Fibroblast of upper back skin (primary cell): Measurements from ENCODE around the gene CEACAM16.

ENCODE experiments used
- DNase-seq: peaks from one replicate; pipeline ENCODE4 v3.0.0-alpha.2; 2013

The CEACAM16 gene

DNA sequence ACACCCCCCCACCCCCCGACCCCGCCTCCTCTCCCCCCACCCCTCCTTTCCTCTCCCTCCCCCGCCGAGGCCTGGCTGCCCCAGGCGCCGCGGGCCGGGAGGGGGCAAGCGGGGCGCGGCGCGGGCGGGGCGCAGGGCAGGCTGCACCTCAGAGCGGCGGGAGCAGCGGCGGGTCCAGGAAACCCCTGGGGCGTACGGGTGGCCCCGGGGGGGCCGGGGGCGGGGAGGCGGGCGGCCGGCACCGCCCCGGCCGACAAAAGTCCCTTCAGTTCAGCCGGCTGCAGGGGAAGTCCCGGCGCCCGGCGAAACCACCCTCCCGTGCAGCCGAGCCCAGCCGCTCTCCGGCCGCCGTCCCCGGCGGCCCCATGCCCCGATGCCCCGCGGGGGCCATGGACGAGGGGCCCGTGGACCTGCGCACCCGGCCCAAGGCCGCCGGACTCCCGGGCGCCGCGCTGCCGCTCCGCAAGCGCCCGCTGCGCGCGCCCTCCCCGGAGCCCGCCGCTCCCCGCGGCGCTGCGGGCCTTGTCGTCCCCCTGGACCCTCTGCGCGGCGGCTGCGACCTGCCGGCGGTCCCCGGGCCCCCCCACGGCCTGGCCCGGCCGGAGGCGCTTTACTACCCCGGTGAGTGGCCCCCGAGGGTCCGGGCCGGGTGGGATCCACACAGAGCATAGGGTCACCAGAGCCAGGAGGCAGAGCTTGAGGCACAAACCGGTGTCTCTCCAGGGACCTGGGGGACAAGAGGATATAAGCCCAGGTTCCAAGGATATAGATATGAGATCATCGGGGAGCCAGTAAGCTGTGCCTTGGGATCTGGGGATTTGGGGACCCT is 49.7 kb downstream of the CEACAM16 start, which contains the start of gene BCL3:
TSS of gene BCL3 (plus strand) at position 283 of the 829 bp plus-strand sequence. CDS start at position 366, 83 bp downstream.
- peak; percentile 66 for DNase-seq

DNA sequence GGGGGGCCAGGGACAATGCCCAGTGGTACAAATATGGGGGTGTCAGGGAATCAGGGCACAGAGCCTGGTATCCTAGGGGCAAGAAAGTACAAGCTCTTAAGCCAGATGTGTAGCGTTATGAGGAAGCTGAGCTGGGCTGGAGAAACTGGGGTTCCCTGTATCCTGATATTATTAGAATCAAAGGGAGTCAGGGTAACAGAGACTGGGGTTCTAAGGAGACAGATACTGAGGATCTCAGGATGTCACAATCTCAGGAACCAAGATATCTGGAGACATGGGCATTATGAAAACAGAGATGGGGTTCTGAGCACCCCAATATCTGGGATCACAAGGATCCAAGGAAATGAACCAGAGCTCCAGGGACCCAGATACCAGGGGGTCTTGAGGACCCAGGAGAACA is 50.3 kb downstream of the CEACAM16 start:
- DNase-seq = no peak

DNA sequence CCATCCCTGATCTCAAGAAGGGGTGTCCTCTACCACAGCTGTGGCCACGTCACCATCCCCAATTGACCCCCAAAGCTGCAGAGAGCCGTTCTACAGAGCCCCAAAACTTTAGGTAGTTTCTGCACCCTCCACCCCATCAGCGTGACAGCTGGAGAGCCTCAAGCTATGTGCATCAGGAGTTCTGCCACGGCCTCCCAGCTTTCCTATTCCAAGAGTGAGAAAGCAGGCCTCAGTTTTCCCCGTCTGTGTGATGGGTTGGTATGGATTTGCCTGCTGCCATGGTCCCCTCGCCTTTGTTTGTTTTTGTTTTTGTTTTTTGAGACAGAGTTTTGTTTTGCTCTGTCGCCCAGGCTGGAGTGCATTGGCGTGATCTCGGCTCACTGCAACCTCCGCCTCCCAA is 51.0 kb downstream of the CEACAM16 start:
- no peak for DNase-seq

DNA sequence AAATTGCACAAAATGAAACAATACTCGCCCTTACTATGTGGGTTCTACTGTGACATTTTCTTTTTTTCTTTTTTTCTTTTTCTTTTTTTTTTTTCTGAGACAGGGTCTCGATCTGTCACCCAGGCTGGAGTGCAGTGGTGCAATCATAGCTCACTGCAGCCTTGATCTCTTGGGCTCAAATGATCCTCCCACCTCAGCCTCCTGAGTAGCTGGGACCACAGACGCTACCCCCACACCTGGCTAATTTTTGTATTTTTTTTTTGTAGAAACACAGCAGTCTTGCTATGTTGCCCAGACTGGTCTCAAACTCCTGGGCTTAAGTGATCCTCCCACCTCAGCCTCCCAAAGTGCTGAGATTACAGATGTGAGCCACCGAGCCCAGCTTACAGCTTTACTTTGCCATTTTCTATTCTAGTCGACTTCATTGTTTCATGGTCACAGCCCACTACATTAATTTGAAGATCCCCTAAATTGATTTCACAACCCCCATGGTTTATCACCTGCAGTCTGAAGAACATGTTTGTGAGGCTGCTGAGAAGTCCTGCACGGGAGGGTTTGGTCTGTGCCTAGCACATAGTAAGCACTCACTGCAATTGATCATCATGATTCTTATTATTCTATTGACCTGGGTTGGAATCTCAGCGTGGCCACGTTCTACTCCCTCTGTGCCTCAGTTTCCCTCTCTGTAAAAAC is 53.3 kb downstream of the CEACAM16 start:
- DNase-seq = no peak

DNA sequence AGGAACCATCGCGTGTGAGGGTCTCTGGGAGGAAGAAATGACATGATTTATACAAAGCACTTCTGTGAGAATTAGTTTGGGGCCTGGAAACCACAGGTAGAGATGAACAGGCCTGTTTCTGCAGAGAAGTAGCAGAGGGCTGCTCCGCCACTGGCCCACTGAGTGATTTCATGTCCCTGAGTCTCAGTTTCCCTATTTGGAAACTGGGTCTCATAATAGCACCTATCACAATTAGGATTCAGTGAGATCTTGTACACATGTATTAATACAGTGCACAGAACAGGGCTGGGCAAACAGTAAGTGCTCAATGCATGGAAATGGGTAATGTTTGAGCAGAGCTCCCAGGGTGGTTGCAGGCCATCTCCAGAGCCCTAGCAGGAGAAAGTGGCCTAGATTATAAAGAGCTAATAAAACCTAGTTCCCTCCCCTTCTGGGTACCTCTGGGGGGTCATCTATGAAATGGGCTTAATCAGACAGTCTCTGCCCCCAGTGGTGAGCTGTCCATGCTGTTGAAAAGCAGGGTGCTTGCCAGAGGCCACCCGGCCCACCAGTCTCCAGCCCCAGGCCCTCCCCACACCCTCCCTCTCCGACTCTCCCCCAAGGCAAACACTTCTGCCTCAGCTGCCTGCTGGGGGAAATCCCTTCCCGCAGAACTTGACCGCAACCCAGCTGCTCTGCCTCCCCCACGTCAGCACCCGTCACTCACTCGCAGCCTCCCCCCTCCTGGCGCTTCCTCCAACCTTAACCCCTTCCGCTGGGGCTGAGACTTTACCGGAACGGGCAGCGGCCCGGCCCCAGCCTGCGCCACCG is 54.1 kb downstream of the CEACAM16 start:
- DNase-seq = peak; percentile 98

DNA sequence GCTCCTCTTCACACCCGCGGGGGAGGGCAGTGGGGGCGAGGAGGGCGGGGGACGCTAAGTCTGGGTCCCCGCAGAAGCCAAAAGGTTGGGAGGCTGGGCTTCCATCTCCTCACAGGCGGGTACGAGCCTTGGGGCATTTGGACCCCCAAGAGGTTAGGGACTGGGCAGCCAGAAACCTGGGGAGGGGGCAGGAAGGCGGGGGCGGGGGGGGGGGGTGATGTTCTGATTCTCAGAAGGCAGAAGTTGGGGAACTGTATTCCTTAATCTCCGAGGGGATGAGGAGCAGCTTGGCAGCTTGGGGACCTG is 54.6 kb downstream of the CEACAM16 start:
- DNase-seq = no peak

DNA sequence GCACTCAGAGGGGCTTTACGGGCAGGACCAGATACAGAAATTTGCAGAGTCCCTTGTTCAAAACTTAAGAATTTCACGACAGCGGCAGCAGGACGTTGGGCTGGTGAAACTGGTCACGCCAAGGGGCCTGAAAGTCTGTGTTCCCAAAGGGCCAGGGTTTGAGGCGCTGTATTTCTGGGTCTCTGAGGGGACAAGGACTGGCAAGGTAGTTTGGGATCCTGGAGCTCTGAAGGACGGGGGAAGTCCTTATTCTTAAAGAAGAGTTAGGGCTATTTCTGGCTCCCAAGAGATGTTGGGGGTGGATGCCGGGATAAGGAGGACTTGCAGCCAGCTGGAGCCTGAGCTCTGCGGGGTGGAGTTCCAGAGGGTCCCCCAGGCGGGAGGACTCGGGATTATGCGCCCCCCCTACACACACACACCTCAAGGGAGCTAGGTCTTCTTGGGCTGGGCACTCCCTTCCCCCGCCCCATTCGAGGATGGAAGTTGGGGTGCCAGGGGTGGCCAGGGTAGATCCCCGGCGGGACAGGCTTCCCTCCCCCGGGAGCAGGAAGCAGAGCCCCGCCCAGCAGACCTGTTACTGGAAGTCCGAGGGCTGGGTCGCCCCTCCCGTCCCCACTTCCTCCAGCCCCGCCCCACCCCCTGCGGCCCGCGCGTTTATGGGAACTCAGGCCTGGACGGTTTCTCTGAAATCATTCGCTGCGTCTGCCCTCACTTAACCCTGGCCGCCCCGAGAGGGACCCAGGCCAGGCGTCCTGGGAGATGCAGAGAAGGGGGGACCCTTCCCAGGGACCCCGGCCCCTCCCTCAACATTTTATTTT is 55.2 kb downstream of the CEACAM16 start:
- DNase-seq = peak; percentile 83

DNA sequence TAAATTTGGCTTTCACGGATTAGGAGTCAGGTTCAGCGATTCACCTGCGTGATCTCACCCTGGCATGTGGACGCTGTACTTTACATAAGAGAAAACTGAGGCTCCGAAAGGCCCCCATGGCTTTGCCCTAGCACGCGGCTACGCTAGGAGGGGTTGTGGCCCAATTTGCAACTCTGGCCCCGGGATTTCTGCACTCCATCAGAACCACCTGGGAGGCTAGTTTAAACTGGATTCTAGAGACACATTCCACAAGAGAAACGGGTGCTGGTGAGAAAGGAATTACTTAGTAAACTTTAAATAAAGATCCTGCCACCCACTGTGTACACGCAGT is 55.8 kb downstream of the CEACAM16 start:
- DNase-seq = no peak

DNA sequence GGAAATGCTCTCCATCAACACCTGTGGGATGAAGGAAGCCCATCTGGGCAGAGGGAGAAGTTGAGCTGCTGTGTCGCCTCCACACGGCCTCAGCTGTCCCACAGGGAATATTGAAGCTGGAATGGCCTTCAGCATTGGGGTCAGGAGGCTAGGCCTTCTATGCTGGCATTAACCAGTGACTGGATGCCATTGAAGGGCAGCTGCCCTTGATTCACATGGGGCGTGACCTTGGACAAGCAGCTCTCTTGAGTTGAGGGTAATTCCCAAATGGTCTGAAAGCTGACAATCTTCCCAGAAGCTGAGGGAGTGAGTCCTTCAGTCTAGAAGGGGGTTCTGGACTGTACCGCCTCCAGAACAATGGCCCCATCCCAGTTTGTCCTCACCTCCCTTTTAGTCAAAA is 56.3 kb downstream of the CEACAM16 start:
- DNase-seq = no peak

DNA sequence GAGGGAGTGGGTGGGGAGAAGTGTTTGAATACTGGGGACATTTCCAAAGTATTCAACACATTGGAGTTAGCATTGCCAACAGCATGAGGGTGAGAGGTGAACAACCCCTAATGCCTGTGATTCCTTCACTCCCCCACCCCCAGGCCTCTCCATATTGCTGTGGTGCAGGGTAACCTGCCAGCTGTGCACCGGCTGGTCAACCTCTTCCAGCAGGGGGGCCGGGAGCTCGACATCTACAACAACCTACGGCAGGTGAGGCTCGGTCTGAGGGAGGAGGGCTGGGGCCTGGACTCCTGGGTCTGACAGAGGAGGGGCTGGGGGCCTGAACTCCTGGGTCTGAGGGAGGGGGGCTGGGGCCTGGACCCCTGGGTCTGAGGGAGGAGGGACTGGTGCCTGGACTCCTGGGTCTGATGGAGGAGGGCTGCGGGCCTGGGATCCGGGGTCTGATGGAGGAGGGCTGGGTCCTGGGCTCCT is 57.2 kb downstream of the CEACAM16 start:
- no peak for DNase-seq

DNA sequence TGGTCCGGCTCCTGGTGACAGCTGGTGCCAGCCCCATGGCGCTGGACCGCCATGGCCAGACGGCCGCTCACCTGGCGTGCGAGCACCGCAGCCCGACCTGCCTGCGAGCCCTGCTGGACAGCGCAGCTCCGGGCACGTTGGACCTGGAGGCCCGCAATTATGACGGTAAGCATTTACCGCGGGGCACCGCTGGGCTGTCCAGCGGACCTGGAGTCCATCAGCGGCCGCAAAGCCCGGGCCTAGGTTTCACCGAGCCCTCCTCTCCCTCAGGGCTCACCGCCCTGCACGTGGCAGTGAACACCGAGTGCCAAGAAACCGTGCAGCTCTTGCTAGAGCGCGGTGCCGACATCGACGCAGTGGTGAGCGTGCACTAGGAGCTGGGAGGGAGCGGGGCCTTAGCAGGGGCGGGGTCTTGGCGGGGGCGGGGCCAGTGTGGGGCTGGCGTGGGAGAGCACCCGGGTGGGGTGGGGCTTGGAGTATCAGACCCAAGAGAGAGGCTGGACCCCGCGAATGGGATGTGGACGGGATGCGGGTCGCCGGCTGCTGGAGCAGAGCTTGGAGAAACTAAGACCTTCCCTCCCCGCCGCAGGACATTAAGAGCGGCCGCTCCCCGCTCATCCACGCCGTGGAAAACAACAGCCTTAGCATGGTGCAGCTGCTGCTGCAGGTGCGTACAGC is 58.2 kb downstream of the CEACAM16 start:
- peak; percentile 77 for DNase-seq

DNA sequence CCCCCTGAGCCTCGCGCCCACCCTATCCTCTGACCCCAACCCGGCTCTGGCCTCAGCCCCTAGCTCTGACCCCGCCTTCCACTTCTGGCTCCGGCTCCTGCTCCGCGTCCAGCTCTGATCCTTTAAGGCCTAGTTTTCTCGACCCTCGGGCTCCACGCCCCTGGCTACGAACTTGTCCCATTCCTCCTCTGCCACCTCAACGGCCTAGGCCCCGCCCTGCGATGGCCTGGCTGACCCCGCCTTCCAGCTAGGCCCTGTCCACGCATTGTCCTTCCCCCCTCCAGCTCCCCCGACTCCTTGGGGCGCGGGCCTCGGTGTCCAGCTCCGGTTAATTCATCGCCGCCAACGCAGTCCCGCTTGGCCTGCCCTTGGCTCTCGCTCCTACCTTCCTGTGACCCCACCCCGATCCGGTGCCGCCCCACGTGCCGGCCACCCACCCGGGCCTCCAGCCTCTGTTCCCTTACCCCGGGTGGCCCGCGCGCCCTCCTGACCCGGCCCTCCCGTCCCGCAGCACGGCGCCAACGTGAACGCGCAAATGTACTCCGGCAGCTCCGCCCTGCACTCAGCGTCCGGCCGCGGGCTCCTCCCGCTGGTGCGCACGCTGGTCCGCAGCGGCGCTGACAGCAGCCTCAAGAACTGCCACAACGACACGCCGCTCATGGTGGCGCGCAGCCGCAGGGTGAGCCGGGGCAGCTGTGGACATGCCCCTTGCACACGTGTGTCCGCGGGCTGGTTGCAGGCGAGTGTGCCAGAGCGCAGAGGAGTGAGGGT is 59.0 kb downstream of the CEACAM16 start:
- no peak for DNase-seq

DNA sequence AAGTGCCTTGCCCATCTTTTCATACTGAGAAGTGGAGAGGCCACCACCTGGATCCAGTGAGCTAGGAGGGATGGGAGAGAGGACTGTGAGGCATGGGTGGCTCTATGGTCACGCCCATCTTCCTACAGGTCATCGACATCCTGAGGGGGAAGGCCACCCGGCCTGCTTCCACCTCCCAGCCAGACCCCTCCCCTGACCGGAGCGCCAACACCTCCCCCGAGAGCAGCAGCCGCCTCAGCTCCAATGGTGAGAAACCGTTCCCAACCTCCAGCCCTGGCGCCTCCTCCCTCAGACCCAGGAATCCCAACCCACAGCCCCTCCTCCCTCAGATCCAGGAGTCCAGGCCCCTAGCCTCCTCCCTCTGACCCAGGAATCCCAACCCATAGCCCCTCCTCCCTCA is 59.6 kb downstream of the CEACAM16 start:
- no peak for DNase-seq

DNA sequence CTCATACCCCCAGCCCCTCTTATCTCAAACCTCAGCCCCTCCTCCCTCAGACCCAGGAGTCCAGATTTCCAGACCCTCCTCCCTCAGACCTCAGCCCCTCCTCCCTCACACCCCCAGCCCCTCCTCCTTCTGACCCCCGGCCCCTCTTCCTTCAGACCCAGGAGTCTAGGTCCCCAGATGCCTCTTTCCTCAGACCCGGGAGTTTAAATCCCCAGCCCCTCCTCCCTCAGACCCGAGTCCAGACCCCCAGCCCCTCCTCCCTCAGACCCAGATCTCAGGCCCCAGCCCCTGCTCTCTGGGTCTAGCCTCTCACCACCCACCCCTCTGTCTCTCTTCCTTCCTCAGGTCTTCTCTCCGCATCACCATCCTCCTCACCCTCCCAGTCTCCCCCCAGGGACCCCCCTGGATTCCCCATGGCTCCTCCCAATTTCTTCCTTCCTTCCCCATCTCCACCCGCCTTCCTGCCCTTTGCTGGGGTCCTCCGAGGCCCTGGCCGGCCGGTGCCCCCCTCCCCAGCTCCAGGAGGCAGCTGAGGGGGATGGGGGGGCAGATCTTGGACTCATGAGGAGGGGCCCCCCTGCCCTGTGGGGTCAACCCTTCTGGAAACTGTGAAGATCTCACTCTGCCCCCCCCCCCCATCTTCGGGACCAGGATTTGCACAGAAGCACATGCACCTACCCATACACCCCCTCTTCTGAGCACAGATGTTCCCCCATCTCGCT is 60.3 kb downstream of the CEACAM16 start:
- DNase-seq = no peak
